ENCODE results near the gene DCTN4.

DCTN4 gene

GRCh38 chr5:150665044-150665443 lies 93.8 kb downstream of the DCTN4 start:
- no peak overlapping the region for H3K4me3 ChIP-seq (ENCODE audit: low read depth, low read length)
- DNase-seq (ENCODE audit: low read depth): no peak

GRCh38 chr5:150663936-150664335 lies 94.9 kb downstream of the DCTN4 start:
- H3K4me3 ChIP-seq (ENCODE audit: low read depth, low read length): no peak overlapping the region
- TF ChIP-seq CTCF (IDR thresholded peaks at IDR 0.05; ENCODE audit: low read depth, low read length): no peak
- TF ChIP-seq POLR2A (IDR thresholded peaks at IDR 0.05; ENCODE audit: extremely low read depth, insufficient read length): no peak
- no peak for TF ChIP-seq MYC (IDR thresholded peaks at IDR 0.05; ENCODE audit: low read depth, low read length)
- no peak for TF ChIP-seq MAX (IDR thresholded peaks at IDR 0.05; ENCODE audit: low read depth, low read length)
- DNase-seq (ENCODE audit: low read depth): no peak

More at GRCh38 chr5:150665044-150665443, 93.8 kb downstream of the DCTN4 start:
- TF ChIP-seq MYC (IDR thresholded peaks at IDR 0.05; ENCODE audit: low read depth, low read length) (no peak), CTCF (IDR thresholded peaks at IDR 0.05; ENCODE audit: low read depth, low read length) (no peak), POLR2A (IDR thresholded peaks at IDR 0.05; ENCODE audit: extremely low read depth, insufficient read length) (no peak), MAX (IDR thresholded peaks at IDR 0.05; ENCODE audit: low read depth, low read length) (no peak)

GRCh38 chr5:150662731-150663516 lies 95.9 kb downstream of the DCTN4 start:
- no peak overlapping the region for H3K4me3 ChIP-seq (ENCODE audit: low read depth, low read length)
- TF ChIP-seq MAX (IDR thresholded peaks at IDR 0.05; ENCODE audit: low read depth, low read length) (no peak), POLR2A (IDR thresholded peaks at IDR 0.05; ENCODE audit: extremely low read depth, insufficient read length) (no peak), MYC (IDR thresholded peaks at IDR 0.05; ENCODE audit: low read depth, low read length) (no peak), CTCF (IDR thresholded peaks at IDR 0.05; ENCODE audit: low read depth, low read length) (no peak)
- no peak for DNase-seq (ENCODE audit: low read depth)

- TF ChIP-seq MYC (IDR thresholded peaks at IDR 0.05; ENCODE audit: low read depth, low read length) (no peak), MAX (IDR thresholded peaks at IDR 0.05; ENCODE audit: low read depth, low read length) (no peak), POLR2A (IDR thresholded peaks at IDR 0.05; ENCODE audit: extremely low read depth, insufficient read length) (no peak)
- no peak for DNase-seq (ENCODE audit: low read depth)
- no peak overlapping the region for H3K4me3 ChIP-seq (ENCODE audit: low read depth, low read length)
These were observed 96.8 kb downstream of the DCTN4 start for GRCh38 chr5:150661821-150662596.

GRCh38 chr5:150661086-150661485 lies 97.7 kb downstream of the DCTN4 start, which contains the start of gene MYOZ3:
Gene MYOZ3 (plus strand): TSS chr5:150661251. CDS start chr5:150662942, 1,691 bp downstream.
- no peak for DNase-seq (ENCODE audit: low read depth)
- no peak for TF ChIP-seq POLR2A (IDR thresholded peaks at IDR 0.05; ENCODE audit: extremely low read depth, insufficient read length)
- no peak within 1 kb of the TSS for H3K4me3 ChIP-seq (ENCODE audit: low read depth, low read length)

- no peak for TF ChIP-seq POLR2A (IDR thresholded peaks at IDR 0.05; ENCODE audit: extremely low read depth, insufficient read length)
- no peak for TF ChIP-seq MYC (IDR thresholded peaks at IDR 0.05; ENCODE audit: low read depth, low read length)
- TF ChIP-seq CTCF (IDR thresholded peaks at IDR 0.05; ENCODE audit: low read depth, low read length): no peak
- no peak for TF ChIP-seq MAX (IDR thresholded peaks at IDR 0.05; ENCODE audit: low read depth, low read length)
- no peak overlapping the region for H3K4me3 ChIP-seq (ENCODE audit: low read depth, low read length)
- no peak for DNase-seq (ENCODE audit: low read depth)
These were observed 98.5 kb downstream of the DCTN4 start for GRCh38 chr5:150660108-150660831.
